GM19099 (cell line): ENCODE measurements around the gene LRMDA.

Source experiments
- POLR2A ChIP-seq: IDR thresholded peaks from 3 replicates; pipeline ENCODE4 v1.6.1; 2011; ENCODE audit warnings: low read depth; ENCODE audit not compliant: insufficient read length; ENCODE audit errors: extremely low read depth

LRMDA gene

DNA sequence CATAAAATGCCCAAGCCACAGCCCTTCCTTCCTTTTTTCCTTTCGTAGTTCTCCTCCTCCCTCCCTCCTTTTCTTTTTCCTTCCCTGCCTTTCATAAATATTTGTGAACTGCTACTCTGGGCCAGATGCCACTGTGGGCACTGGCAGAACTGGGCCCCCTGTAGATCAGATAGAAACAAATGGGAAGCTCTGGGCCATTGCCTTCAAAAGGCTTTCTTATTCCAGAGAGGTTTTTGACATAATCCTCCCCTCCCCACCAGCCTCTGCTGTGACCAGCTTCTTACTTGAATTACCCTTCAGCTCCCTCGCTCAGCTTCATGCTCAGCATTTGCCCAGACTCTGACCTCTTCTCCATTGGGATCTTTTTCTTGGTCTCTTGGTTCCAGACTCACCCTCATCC lies 886.8 kb downstream of the LRMDA start:
- no peak for TF ChIP-seq POLR2A

GRCh38 chr10:76319661-76320060 lies 888.2 kb downstream of the LRMDA start:
- no peak for TF ChIP-seq POLR2A

GRCh38 chr10:76324283-76324682 lies 892.9 kb downstream of the LRMDA start:
- no peak for TF ChIP-seq POLR2A

- TF ChIP-seq POLR2A: no peak
Observed at GRCh38 chr10:76327441-76327840, 896.0 kb downstream of the LRMDA start.

DNA sequence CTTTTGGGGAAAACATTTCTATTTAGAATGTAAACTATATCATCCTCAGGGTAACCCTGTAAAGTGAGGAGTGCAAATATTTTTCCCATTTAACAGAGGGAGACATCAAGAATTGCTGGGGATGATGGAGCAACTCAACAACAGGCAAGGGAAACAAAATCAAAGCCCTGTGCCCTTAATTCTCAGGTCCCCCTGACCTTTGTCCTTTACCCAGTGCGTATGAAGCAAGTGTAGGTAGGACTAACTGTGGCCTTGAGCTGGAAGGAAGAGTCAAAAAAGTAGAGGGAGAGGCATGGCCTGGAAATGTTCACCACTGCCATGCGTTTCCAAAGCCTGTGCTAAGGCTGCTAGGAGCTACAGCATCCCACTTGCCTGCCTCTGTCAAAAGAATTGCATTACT lies 896.9 kb downstream of the LRMDA start:
- no peak for TF ChIP-seq POLR2A

GRCh38 chr10:76329891-76330575 lies 898.6 kb downstream of the LRMDA start:
- no peak for TF ChIP-seq POLR2A

GRCh38 chr10:76331742-76332141 lies 900.3 kb downstream of the LRMDA start:
- no peak for TF ChIP-seq POLR2A

- no peak for TF ChIP-seq POLR2A
Observed at GRCh38 chr10:76333326-76333725, 901.9 kb downstream of the LRMDA start.

- TF ChIP-seq POLR2A: no peak
Observed at GRCh38 chr10:76333796-76334195, 902.4 kb downstream of the LRMDA start.

DNA sequence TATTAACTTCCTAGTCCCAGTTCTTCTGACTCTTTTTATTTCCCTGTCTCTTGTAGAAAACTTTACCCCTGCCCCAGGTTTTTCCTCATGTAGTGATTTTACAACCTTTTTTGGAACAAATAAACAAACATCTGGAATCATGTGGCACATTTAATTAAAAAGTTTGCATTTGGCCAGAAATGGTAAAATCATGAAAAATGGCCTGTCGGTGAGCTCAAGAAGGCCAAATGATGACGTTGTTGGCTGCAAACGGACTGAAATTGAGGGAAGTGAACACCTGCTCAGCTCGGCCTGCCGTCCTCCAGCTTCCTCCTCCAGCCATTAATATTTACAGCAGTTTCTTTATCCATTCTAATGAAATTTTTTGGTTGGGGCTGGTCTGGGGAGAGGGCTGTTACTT lies 902.8 kb downstream of the LRMDA start:
- no peak for TF ChIP-seq POLR2A

DNA sequence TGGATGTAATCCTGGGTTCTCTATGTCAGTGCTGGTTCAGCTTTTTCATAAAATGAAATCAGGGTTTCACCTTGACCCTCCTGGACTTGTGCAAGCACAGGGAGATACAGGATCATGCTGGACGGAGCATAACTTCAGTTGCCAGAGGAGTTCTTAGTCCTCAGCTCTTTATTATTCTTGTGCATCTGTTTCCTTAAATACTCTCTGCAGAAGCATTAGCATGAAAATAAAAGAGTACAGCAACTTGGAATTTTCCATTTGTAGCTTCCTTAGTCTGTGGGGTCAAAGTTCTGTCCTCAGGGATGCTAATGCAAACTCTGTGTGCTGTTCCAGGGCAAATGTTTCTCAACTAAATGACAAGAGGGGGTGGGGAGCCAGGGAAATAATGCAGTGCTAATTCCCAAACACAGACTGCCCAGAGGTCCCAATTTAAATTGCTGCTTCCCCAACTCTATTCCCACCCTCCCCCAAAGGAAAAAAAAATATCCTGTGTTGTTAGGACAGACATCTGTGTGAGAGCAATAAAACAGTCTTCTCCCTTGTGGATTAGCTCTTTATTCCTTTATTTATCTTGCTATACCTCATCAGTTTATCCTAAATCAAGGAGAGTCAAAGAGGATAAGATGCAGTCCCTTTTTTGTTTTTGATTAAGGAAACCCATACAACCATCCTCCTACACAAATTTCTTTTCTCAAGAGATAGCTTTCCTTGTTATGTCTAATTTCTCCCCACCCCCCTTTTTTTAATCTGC lies 905.0 kb downstream of the LRMDA start:
- no peak for TF ChIP-seq POLR2A

- no peak for TF ChIP-seq POLR2A
Observed at GRCh38 chr10:76337641-76338040, 906.2 kb downstream of the LRMDA start.

- no peak for TF ChIP-seq POLR2A
Observed at GRCh38 chr10:76338187-76338586, 906.8 kb downstream of the LRMDA start.

DNA sequence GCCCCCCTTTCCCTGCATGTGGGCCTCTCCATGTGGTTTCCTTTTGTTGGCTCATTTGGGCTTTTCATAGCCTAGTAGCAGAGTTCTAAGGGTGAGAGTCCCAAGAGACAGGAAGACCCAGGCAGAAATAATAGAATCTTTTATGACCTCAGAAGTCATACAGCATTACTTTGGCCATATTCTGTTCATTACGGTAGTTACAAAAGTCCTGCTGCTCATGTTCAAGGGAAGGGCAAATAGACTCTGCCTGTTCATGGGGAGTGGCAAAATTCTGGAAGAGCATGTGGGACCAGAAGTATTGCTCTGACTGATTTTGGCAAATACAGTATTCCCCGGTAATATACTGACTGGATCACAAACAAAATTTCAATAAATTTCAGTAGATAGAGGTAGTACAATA lies 910.3 kb downstream of the LRMDA start:
- TF ChIP-seq POLR2A: no peak

DNA sequence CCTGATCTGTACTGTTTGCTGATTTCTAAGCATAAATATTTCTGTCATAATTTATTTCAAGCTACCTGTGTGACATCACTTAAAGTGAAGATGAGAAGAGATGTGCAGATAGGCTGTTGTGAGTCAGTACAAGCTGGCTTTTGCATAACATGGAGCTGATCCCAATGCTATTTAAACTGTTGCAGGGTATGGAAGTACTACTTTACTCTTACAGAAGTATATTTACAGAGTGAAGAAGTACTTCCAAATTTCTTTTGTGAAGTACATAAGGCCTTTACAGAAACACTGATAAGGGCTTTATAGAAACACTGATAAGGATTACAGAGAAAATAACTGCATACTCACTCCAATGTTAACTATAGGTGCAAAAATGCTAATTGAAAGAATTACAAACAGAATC lies 911.6 kb downstream of the LRMDA start:
- no peak for TF ChIP-seq POLR2A

DNA sequence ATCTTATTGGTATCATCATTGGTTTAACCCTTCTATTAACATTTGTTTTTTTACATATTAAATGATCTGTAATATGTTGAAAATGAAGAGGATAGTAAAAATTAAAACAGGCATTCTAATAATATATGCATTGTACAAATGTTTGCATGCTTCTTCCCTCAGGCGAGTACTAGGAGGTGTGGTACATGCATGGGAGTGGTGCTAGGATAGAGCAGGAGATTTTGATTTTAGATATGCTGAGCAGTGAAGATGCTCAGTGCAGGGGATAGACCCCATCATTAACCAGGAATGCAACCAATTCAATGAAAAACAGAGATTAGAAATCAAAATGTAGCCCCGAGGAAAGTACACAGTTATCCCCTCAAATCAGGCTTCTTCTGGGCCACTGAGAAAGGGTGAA lies 916.4 kb downstream of the LRMDA start:
- no peak for TF ChIP-seq POLR2A
